Esophagus (tissue), 2 donors: ENCODE data around the gene S100G. TPM values are rescaled to one million over a fixed set of nuclear protein-coding genes. Genes with fewer than 3 reads are reported as not detected.
"Not testable (repeated sequence)": the region's sequence is repeated elsewhere in the genome, so short reads cannot be mapped to it uniquely, and the experiment has no call there.

ENCODE experiments used
- H3K27ac ChIP-seq, 2 donors: one replicate each; pipeline ENCODE4 v1.5.1; 2013; ENCODE audit warnings: low read depth in 2 of 2, mild to moderate bottlenecking in 2 of 2, inconsistent platforms in 1 of 2, low read length in 1 of 2, moderate library complexity in 1 of 2
- H3K27me3 ChIP-seq, 2 donors: one replicate each; pipeline ENCODE4 v1.6.1; 2013; ENCODE audit warnings: low read length in 2 of 2, control low read depth in 1 of 2, mild to moderate bottlenecking in 1 of 2; ENCODE audit not compliant: insufficient read depth in 2 of 2, control insufficient read depth in 1 of 2
- H3K36me3 ChIP-seq, 2 donors: one replicate each; pipeline ENCODE4 v1.6.1; 2013; ENCODE audit warnings: low read length in 1 of 2; ENCODE audit not compliant: control insufficient read depth in 2 of 2, insufficient read depth in 2 of 2
- H3K4me1 ChIP-seq, 2 donors: one replicate each; pipeline ENCODE4 v1.6.1; 2013; ENCODE audit warnings: low read length in 1 of 2; ENCODE audit not compliant: control insufficient read depth in 2 of 2, insufficient read depth in 2 of 2
- H3K4me3 ChIP-seq, 2 donors: one replicate each; pipeline ENCODE4 v1.5.1; 2013; ENCODE audit warnings: low read length in 2 of 2, mild to moderate bottlenecking in 2 of 2, low read depth in 1 of 2, moderate library complexity in 1 of 2
- H3K9me3 ChIP-seq, 2 donors: one replicate each; pipeline ENCODE4 v1.6.1; 2013; ENCODE audit warnings: mild to moderate bottlenecking in 2 of 2, low read depth in 1 of 2, low read length in 1 of 2, moderate library complexity in 1 of 2; ENCODE audit not compliant: control insufficient read depth in 2 of 2, insufficient read depth in 1 of 2
- WGBS, 2 donors: extraction: QIAGEN DNeasy Blood & Tissue Kit; methylation state at CpG; one replicate each; pipeline ENCODE4 v1.1.7; 2013; 5-methylcytosine and 5-hydroxymethylcytosine counted together
- polyA plus RNA-seq, 2 donors: library from polyadenylated mRNA; stranded (reverse); fragments of 200-250 nt; gene quantifications; one replicate each; pipeline ENCODE4 v1.2.3, GENCODE V29; 2013
- donor health status: healthy with polysubstance abuse.
- donor health status: Bipolar disorder and iron deficiency.

Gene S100G, protein sequence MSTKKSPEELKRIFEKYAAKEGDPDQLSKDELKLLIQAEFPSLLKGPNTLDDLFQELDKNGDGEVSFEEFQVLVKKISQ
- polyA plus RNA-seq: not detected

- Histone ChIP-seq H3K27ac (no peak within 1 kb of the TSS), H3K4me1 (no peaks in the 10 kb centered on the region), H3K27me3 (peaks cover 0 to 5% of the 10 kb centered on the region in 2 donors), H3K9me3 (no peaks in the 10 kb centered on the region), H3K4me3 (no peak within 1 kb of the TSS), H3K36me3 (no peaks in the 10 kb centered on the region)
- WGBS, 2 donors: 87 to 97% methylated on average over 4 of the region's 4 CpGs
These were observed at the start of gene S100G for GRCh38 chrX:16649858-16650257. Gene S100G, plus strand, starts transcription at chrX:16650158. Its CDS starts 849 bp downstream, at chrX:16651007.

DNA sequence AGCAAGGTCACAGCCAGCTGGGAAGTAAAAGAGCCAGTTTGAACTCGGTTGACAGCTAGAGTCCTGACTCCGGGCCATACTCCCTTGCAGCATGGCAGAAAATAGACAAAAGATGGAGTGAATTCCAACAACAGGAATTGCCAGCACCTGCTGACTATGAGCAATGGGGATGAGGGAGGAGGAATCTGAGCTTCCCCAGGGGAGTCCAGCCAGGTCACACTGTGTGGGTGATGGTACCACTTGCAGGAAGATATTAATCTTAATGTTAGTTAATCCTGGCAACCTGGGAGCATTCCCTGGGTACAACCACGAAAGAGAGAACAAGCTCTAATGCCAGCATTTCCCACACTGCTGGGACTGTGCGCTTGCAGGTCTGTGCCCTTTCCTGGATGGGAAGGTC lies 48.1 kb upstream of the S100G start:
- 80% methylated on average over 4 of the region's 4 CpGs for WGBS, 2 donors
- Histone ChIP-seq H3K4me3 (no peak overlapping the region), H3K36me3 (no peaks in the 10 kb centered on the region), H3K27ac (no peak overlapping the region), H3K4me1 (no peaks in the 10 kb centered on the region), H3K27me3 (no peaks in the 10 kb centered on the region), H3K9me3 (no peaks in the 10 kb centered on the region)

GRCh38 chrX:16603235-16603634 lies 46.7 kb upstream of the S100G start:
- 96 to 97% methylated on average over 6 of the region's 6 CpGs for WGBS, 2 donors
- not testable (repeated sequence) for H3K4me3 ChIP-seq, H3K27ac ChIP-seq, H3K9me3 ChIP-seq, H3K36me3 ChIP-seq, H3K4me1 ChIP-seq, H3K27me3 ChIP-seq

DNA sequence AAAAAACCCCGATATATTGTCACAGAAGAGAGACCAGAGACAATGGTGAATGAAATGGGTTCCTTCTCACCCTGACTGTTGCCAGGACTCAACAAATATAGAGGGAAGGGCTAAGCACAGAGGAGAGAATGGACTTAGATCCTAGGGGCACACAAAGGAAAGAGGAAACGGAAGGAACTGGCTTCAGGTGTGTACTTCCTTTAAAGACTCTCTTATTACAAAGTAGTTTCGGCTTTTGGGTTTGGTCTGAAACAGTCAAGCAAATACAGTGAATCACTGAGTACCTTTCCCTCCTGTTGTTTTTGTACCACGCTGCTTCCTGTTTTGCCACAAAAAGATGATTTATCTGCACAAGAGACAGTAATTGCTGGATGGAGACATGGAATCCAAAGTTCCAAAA lies 46.1 kb upstream of the S100G start:
- Histone ChIP-seq H3K36me3 (no peaks in the 10 kb centered on the region), H3K4me3 (no peak overlapping the region), H3K9me3 (no peaks in the 10 kb centered on the region), H3K27ac (peak overlapping the region in 1 of 2 donors; percentile 2), H3K27me3 (no peaks in the 10 kb centered on the region), H3K4me1 (no peaks in the 10 kb centered on the region)
- 70 to 71% methylated on average over 4 of the region's 4 CpGs for whole genome bisulfite sequencing, 2 donors

- no peaks in the 10 kb centered on the region for H3K4me1 ChIP-seq
- H3K27me3 ChIP-seq: no peaks in the 10 kb centered on the region
- 75 to 81% methylated on average over 2 of the region's 2 CpGs for WGBS, 2 donors
- H3K9me3 ChIP-seq: no peaks in the 10 kb centered on the region
- no peak overlapping the region for H3K27ac ChIP-seq
- no peaks in the 10 kb centered on the region for H3K36me3 ChIP-seq
- no peak overlapping the region for H3K4me3 ChIP-seq
These were observed 45.6 kb upstream of the S100G start for GRCh38 chrX:16604337-16604736.

DNA sequence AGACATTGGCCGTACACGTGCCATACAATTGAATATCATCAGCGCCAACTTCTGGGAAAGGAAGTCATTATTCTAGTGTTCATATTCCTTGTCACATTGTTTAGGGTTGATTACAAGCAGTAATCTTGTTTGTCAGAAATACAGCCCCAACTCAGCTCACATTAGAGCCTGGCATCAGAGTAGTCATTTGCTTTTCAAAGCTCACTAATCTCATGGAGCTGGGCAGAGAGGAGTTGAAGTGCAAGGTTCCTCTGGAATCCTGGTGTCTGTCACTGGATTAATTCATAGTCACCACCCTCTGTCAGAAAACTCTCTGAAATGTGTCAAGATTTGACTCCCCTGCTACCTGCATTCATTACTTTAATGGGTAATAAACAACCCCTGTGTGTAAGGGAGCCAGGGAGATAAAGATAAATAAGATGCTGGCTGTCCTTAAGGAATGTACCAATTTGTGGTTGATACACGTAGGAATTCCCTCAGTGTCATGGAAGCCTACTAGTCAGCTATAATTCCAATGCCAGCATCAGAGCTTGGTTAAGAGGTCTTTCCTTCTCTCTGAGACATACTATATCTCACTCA lies 43.7 kb upstream of the S100G start:
- WGBS, 2 donors: 88% methylated on average over 4 of the region's 4 CpGs

DNA sequence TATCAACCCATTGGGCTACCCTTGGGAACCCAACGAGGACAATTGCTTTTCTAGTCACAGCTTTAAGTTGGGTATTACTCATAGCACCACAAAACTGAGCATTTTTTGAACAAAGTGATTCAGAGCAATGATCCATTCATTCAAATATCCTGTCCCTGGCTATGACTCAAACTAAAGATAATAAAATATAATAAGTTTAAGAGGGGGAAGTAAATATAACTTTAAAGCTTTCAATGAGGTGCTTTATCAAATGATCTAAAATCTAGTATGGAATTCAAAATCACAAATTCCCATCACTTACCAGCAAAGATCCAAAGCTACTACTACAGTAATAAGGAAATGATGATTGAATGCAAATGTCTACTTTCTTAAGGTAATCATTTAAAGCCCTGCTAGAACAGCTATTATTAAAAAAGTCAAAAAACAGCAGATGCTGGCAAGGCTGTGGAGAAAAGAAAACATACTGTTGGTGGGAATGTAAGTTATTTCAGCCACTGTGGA lies 39.8 kb upstream of the S100G start:
- no peak overlapping the region for H3K27ac ChIP-seq
- H3K27me3 ChIP-seq: no peaks in the 10 kb centered on the region
- no peaks in the 10 kb centered on the region for H3K36me3 ChIP-seq
- H3K9me3 ChIP-seq: no peaks in the 10 kb centered on the region
- H3K4me3 ChIP-seq: no peak overlapping the region
- H3K4me1 ChIP-seq: no peaks in the 10 kb centered on the region
- 56 to 61% methylated on average over 1 of the region's 1 CpG for WGBS, 2 donors

More for the DNA sequence above, 43.7 kb upstream of the S100G start:
- Histone ChIP-seq H3K27me3 (no peaks in the 10 kb centered on the region), H3K27ac (no peak overlapping the region), H3K4me3 (no peak overlapping the region), H3K9me3 (no peaks in the 10 kb centered on the region), H3K4me1 (no peaks in the 10 kb centered on the region), H3K36me3 (no peaks in the 10 kb centered on the region)

DNA sequence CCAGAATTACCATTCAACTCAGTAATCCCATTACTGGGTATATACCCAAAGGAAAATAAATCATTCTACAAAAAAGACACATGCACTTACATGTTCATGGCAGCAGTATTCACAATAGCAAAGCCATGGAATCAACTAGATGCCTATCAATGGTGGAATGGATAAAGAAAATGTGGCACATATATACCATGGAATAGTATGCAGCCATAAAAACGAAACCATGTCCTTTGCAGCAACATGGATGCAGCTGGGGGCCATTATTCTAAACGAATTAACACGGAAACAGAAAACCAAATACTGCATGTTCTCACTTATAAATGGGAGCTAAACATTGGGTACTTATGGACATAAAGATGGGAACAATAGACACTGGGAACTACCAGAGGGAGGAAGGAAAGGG lies 39.3 kb upstream of the S100G start:
- not testable (repeated sequence) for H3K36me3 ChIP-seq, H3K4me1 ChIP-seq, H3K27me3 ChIP-seq, H3K9me3 ChIP-seq, H3K4me3 ChIP-seq, H3K27ac ChIP-seq
- 85 to 95% methylated on average over 3 of the region's 3 CpGs for WGBS, 2 donors

GRCh38 chrX:16612257-16612897 lies 37.6 kb upstream of the S100G start:
- WGBS, 2 donors: 71 to 87% methylated on average over 6 of the region's 6 CpGs

GRCh38 chrX:16617382-16617781 lies 32.6 kb upstream of the S100G start:
- H3K36me3 ChIP-seq: no peaks in the 10 kb centered on the region
- no peak overlapping the region for H3K27ac ChIP-seq
- WGBS, 2 donors: 77 to 95% methylated on average over 1 of the region's 1 CpG

More at GRCh38 chrX:16612257-16612897, 37.6 kb upstream of the S100G start:
- H3K4me1 ChIP-seq: no peaks in the 10 kb centered on the region
- H3K4me3 ChIP-seq: no peak overlapping the region
- no peaks in the 10 kb centered on the region for H3K36me3 ChIP-seq
- no peaks in the 10 kb centered on the region for H3K9me3 ChIP-seq
- H3K27me3 ChIP-seq: no peaks in the 10 kb centered on the region
- no peak overlapping the region for H3K27ac ChIP-seq

More at GRCh38 chrX:16617382-16617781, 32.6 kb upstream of the S100G start:
- Histone ChIP-seq H3K4me3 (no peak overlapping the region), H3K9me3 (peaks cover 0 to 3% of the 10 kb centered on the region in 2 donors), H3K27me3 (peaks cover 0 to 5% of the 10 kb centered on the region in 2 donors), H3K4me1 (no peaks in the 10 kb centered on the region)
